GM10248 (cell line): Measurements from ENCODE around the gene U2SURP.
"Not testable (repeated sequence)": the region's sequence is repeated elsewhere in the genome, so short reads cannot be mapped to it uniquely, and the experiment has no call there.

Experiments used
- CTCF ChIA-PET: fragments of 300-600 bp; sonication (Branson Sonifier 250); formaldehyde crosslinking; extraction: SDS; loops from one replicate; lab custom pipeline; 2021; ENCODE audit warnings: antibody characterized with exemption; lab: Yijun Ruan, JAX
- POLR2A ChIA-PET: fragments of 350-650 bp; sonication (Branson Sonifier 250); formaldehyde crosslinking; extraction: SDS; loops from one replicate; lab custom pipeline; 2020; ENCODE audit warnings: antibody characterized with exemption; lab: Yijun Ruan, JAX
- DNase-seq: peaks from one replicate; pipeline ENCODE4 v3.0.0; 2012; ENCODE audit errors: extremely low spot score
- CTCF ChIP-seq: IDR thresholded peaks from 2 replicates; pipeline ENCODE4 v1.5.1; 2012; ENCODE audit warnings: mild to moderate bottlenecking, low read depth; ENCODE audit errors: extremely low read depth, missing control alignments, control extremely low read depth

U2SURP gene

DNA sequence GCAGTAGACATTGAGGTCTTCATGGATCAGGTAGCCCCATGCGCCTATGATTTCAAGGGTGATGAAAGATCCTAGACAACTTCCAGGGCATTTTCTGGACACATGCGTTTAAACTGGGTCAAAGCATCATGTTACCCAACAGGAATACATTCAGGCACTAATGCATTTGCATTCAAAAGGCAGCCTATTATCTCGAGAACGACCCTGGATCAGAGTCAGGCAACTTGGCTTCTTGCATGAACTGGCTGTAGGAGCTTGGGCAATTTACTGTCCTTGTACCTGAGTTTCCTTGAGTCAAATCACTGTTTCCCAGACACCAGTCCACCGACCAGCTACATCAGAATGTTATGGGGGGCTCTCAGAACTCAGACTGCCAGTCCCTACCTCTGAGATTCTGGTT, 66.7 kb downstream of the U2SURP start:
- CTCF ChIA-PET: interaction anchor here (2.0 kb wide), 1 partner anchor 607 kb away, joined by 4 read pairs; no protein-coding TSS in a partner anchor
- TF ChIP-seq CTCF: no peak
- POLR2A ChIA-PET: interaction anchor here (0.6 kb wide), 1 partner anchor 953 kb away, joined by 4 read pairs; no protein-coding TSS in a partner anchor
- DNase-seq: no peak

DNA sequence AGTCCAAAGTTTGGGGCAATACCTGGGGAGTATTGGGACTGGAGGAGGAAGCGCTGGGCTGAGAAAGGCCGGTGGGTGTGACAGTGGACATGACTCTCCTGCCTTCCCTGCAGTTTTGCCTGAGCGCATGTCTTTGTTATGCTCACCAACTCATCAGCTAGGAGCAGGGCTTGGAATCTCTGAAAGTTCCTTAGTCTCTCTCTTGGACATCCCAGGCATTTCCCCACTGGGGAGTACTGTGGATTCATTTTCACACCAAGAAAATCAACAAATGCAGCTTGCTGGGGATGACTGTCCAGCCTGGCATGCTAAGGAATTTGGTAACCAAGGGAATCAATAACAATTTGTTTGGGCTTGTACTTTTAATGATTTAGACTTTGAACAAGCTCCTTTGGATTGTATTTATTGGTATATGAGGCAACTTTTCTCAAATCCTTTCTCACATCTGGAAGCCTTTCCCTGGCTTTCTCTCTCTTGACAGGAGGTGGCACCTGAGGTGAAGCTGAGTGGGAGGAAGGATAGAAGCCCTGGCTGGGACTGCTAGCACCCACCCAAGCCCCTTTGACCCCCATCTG, 69.7 kb downstream of the U2SURP start:
- no peak for TF ChIP-seq CTCF
- ChIA-PET POLR2A (no interaction called here), CTCF (interaction anchor here (1.7 to 2.0 kb wide), 2 partner anchors 12 to 18 kb away, joined by 4 to 5 read pairs; no protein-coding TSS in a partner anchor)
- DNase-seq: no peak

DNA sequence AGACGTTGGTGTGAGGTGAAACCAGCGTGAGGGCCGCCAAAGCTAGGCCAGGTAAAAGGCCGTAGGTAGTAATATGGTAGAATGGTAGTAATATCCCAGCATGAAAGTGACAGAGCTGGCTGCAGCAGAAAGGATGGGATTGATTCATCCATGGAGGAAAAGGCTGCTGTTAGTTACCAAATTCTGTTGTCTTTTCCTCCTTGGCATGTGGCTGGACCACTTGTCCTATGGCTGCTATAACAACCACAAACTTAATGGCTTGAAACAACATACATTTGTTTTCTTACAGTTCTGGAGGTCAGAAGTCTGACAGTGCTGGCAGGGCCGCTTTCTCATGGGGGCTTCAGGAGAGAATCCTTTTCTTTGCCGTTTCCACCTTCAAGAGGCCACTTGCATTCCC, 70.4 kb downstream of the U2SURP start:
- ChIA-PET CTCF (interaction anchor here (1.7 to 2.0 kb wide), 2 partner anchors 11 to 18 kb away, joined by 4 to 5 read pairs; no protein-coding TSS in a partner anchor), POLR2A (no interaction called here)
- TF ChIP-seq CTCF: no peak
- no peak for DNase-seq

DNA sequence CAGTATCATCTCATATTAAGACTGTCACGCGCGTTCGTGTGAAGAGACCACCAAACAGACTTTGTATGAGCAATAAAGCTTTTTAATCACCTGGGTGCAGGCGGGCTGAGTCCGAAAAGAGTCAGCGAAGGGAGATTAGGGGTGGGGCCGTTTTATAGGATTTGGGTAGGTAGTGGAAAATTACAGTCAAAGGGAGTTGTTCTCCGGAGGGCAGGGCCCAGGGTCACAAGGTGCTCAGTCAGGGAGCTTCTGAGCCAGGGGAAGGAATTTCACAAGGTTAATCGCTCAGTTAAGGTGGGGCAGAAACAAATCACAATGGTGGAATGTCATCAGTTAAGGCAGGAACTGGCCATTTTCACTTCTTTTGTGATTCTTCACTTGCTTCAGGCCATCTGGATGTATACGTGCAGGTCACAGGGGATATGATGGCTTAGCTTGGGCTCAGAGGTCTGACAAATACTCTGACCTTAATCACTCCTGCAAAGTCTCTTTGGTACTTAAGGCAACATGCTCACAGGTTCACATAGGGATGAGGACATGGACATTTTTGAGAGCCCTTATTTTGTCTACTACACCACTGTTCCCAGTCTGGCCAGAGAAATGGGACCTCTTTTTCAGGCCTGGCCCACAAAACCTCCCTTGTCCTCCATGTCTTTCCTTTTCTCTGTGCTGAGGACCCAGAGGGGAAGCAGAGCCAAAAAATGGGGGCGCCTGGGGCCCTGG, 71.1 kb downstream of the U2SURP start:
- CTCF ChIA-PET: interaction anchor here (2.0 kb wide), 1 partner anchor 19 kb away, joined by 5 read pairs; no protein-coding TSS in a partner anchor
- POLR2A ChIA-PET, DNase-seq: not testable (repeated sequence)

DNA sequence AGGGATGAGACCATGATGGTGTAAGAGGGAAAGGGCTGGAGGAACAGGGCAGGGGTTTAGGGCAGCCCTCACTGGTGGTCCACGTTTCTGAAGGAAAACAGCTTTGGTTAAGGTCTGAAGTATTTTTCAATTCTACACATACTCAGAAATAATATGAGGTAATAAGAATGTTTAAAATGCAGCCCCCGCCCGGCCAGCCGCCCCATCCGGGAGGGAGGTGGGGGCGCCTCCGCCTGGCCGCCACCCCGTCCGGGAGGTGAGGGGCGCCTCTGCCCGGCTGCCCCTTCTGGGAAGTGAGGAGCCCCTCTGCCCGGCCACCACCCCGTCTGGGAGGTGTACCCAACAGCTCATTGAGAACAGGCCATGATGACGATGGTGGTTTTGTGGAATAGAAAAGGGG, 72.2 kb downstream of the U2SURP start:
- CTCF ChIA-PET, DNase-seq, POLR2A ChIA-PET: not testable (repeated sequence)

DNA sequence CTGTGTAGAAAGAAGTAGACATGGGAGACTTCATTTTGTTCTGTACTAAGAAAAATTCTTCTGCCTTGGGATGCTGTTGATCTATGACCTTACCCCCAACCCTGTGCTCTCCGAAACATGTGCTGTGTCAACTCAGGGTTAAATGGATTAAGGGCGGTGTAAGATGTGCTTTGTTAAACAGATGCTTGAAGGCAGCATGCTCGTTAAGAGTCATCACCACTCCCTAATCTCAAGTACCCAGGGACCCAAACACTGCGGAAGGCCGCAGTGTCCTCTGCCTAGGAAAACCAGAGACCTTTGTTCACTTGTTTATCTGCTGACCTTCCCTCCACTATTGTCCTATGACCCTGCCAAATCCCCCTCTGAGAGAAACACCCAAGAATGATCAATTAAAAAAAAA, 72.6 kb downstream of the U2SURP start:
- DNase-seq, CTCF ChIA-PET, POLR2A ChIA-PET: not testable (repeated sequence)

DNA sequence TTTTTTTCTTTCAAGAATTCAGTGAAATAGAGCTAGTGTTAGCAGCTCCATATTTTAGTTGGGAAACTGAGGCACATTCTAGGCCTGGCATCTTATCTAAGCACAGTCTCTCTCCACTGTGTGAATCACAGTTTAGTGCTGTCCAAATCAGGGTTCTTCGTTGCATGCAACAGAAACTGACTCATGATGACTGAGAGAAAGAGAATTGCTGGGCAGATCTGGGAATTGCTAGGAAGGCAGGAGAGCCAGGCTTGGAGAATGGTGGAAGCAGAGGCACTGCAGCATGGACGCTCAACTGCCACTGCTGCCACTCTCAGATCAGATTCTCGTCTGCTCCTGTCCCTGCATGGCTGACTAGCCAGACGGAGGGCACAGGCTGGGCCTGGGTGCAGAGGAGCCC, 77.5 kb downstream of the U2SURP start:
- ChIA-PET CTCF (interaction anchor here (1.7 kb wide), 1 partner anchor 10 kb away, joined by 4 read pairs; no protein-coding TSS in a partner anchor), POLR2A (no interaction called here)
- TF ChIP-seq CTCF: no peak
- no peak for DNase-seq

DNA sequence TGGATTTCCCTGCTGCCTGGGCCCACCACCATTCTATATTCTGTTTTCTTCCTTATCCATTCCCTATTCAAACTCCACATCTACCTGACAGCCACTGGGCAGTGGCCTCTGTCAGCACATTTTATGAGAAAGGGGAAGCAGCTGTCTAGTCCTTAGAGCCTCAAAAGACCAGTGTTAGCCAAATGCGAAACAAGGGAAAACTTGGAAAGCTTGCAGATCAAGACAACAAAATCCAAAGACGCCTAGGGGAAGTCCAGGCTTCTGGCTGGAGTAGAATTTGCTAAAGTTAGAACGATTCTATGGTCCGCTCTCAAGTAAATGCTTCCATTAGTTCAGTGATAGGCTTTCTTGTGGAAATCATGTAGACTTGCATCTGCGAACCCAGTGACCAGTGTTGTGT, 78.8 kb downstream of the U2SURP start:
- no peak for TF ChIP-seq CTCF
- ChIA-PET POLR2A (no interaction called here), CTCF (interaction anchor here (0.8 to 1.7 kb wide), 2 partner anchors 16 to 25 kb away, joined by 3 read pairs; no protein-coding TSS in a partner anchor)
- DNase-seq: no peak
